Measurements from ENCODE around the gene ITPR1.

DNA sequence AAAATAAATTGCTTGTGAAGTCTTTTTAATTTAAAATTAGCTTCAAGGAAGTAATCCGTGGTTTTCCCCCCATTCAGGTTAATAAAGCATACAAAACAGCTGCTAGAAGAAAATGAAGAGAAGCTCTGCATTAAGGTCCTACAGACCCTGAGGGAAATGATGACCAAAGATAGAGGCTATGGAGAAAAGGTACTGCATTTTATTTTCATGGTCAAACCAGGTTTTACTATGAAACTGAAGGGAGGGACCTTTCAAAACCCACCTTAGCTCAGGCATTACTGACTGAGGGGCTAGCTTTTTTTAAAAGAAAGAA lies 218.5 kb downstream of the ITPR1 start:
- TF ChIP-seq POLR2A (IDR thresholded peaks at IDR 0.05), result no peak
- TF ChIP-seq, protein P1, sequence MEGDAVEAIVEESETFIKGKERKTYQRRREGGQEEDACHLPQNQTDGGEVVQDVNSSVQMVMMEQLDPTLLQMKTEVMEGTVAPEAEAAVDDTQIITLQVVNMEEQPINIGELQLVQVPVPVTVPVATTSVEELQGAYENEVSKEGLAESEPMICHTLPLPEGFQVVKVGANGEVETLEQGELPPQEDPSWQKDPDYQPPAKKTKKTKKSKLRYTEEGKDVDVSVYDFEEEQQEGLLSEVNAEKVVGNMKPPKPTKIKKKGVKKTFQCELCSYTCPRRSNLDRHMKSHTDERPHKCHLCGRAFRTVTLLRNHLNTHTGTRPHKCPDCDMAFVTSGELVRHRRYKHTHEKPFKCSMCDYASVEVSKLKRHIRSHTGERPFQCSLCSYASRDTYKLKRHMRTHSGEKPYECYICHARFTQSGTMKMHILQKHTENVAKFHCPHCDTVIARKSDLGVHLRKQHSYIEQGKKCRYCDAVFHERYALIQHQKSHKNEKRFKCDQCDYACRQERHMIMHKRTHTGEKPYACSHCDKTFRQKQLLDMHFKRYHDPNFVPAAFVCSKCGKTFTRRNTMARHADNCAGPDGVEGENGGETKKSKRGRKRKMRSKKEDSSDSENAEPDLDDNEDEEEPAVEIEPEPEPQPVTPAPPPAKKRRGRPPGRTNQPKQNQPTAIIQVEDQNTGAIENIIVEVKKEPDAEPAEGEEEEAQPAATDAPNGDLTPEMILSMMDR (IDR thresholded peaks at IDR 0.05), result no peak

Measured in gastroesophageal sphincter (tissue), 3 donors.